ENCODE data around the gene PLEKHM1. TPM values are rescaled to one million over a fixed set of nuclear protein-coding genes. Genes with fewer than 3 reads are reported as not detected.

Gene PLEKHM1
- total and polyA plus RNA-seq, 2 donors (not counting 3 experiments of a cell fraction or from before 2014, with no cell fraction given) = 29.7 to 52.0 TPM

GRCh38 chr17:45402916-45403315 lies 87.6 kb downstream of the PLEKHM1 start:
- ChIA-PET CTCF (no interaction called here), POLR2A (no interaction called here)
- H3K4me2 ChIP-seq (ENCODE audit: insufficient read depth, low read length) = no peak overlapping the region
- no peaks in the 10 kb centered on the region for H3K79me2 ChIP-seq (ENCODE audit: control insufficient read depth, insufficient read depth, low read length)
- H3K4me3 ChIP-seq (replicated peaks in 1 of 3; ENCODE audit: insufficient read depth in 1 of 3, low read depth in 1 of 3, low read length in 3 of 3) = no peak overlapping the region
- dilution Hi-C loops (cut with MboI; ENCODE audit: extremely low pct_ligation_motif_present, low sequenced_read_pairs) (no loop called here), intact Hi-C loops (cut with micrococcal nuclease) (no loop called here)
- no TSS peak for BruUV-seq (replicated peaks)
- no peak overlapping the region for H3K27ac ChIP-seq (ENCODE audit: insufficient read depth, low read depth, low read length)
- H2AFZ ChIP-seq (ENCODE audit: low read depth, low read length) = no peak overlapping the region
- TF ChIP-seq MYC (IDR thresholded peaks at IDR 0.05; ENCODE audit: low read depth, low read length) (no peak), POLR2A (IDR thresholded peaks at IDR 0.05; ENCODE audit: low read depth, low read length) (no peak), JUN (IDR thresholded peaks at IDR 0.05; ENCODE audit: borderline replicate concordance, insufficient read depth, insufficient read length, low read depth) (no peak), CTCF (IDR thresholded peaks at IDR 0.05; ENCODE audit: extremely low read depth in 1 of 2, insufficient read depth in 1 of 2, low read depth in 1 of 2, low read length in 2 of 2) (no peak), POLR2AphosphoS5 (IDR thresholded peaks at IDR 0.05; ENCODE audit: insufficient read depth, low read depth, low read length) (no peak)
- TF ChIP-seq, protein P1, sequence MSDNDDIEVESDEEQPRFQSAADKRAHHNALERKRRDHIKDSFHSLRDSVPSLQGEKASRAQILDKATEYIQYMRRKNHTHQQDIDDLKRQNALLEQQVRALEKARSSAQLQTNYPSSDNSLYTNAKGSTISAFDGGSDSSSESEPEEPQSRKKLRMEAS (IDR thresholded peaks at IDR 0.05; ENCODE audit: insufficient read depth, insufficient read length) = no peak
- H3K9me1 ChIP-seq (replicated peaks; ENCODE audit: control insufficient read depth, extremely low read depth, insufficient read depth, low read length) = no peaks in the 10 kb centered on the region
- H3K27me3 ChIP-seq (ENCODE audit: control insufficient read depth in 2 of 2, insufficient read depth in 2 of 2, low read length in 2 of 2) = no peaks in the 10 kb centered on the region
- no peaks in the 10 kb centered on the region for H4K20me1 ChIP-seq (replicated peaks; ENCODE audit: control insufficient read depth, extremely low read depth, insufficient read depth, low read length)
- H3K36me3 ChIP-seq (ENCODE audit: control insufficient read depth in 2 of 2, extremely low read depth in 1 of 2, insufficient read depth in 2 of 2, low read length in 2 of 2) = peaks cover 0 to 27% of the 10 kb centered on the region in 2 experiments
- no peaks in the 10 kb centered on the region for H3K4me1 ChIP-seq (ENCODE audit: control insufficient read depth, extremely low read depth, insufficient read depth, low read length)
- DNase-seq (ENCODE audit: low read depth, low spot score) = no peak
- H3K9ac ChIP-seq (replicated peaks; ENCODE audit: extremely low read depth, insufficient read depth, low read length) = no peak overlapping the region
- H3K9me3 ChIP-seq (replicated peaks; ENCODE audit: control insufficient read depth, insufficient read depth, low read length) = no peaks in the 10 kb centered on the region
- FAIRE-seq = no peak

DNA sequence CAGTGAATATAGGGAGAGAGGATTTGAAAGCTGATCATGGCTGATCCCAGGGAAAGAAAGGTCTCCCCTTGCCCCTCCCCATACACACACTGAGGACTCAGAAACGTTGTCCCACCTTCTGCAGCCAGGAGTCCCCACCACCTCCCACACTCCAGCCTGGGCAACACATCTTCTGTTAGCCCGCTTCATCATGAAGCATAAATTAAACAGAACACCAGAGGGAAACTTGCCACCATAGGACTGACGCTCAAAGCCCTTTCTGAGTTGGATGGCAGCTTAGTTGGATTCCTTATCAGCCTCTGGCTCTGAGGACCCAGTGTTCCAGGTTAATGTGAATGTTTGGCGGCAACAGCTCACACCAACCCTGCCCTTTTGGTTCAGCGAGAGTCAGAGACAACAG lies 91.7 kb downstream of the PLEKHM1 start:
- CTCF ChIA-PET = interaction anchor here (0.9 to 1.0 kb wide), 2 partner anchors 14 to 433 kb away, joined by 3 read pairs; no protein-coding TSS in a partner anchor
- intact Hi-C loops (cut with micrococcal nuclease) = loop anchor here (10.0 kb wide), 1 partner anchor 436 kb away; no protein-coding TSS in a partner anchor
- dilution Hi-C loops (cut with MboI; ENCODE audit: extremely low pct_ligation_motif_present, low sequenced_read_pairs) = no loop called here
- H3K79me2 ChIP-seq (ENCODE audit: control insufficient read depth, insufficient read depth, low read length) = no peaks in the 10 kb centered on the region
- peaks cover 0 to 23% of the 10 kb centered on the region in 2 experiments for H3K36me3 ChIP-seq (ENCODE audit: control insufficient read depth in 2 of 2, extremely low read depth in 1 of 2, insufficient read depth in 2 of 2, low read length in 2 of 2)
- FAIRE-seq = no peak
- H3K9me3 ChIP-seq (replicated peaks; ENCODE audit: control insufficient read depth, insufficient read depth, low read length) = no peaks in the 10 kb centered on the region
- H3K27me3 ChIP-seq (ENCODE audit: control insufficient read depth in 2 of 2, insufficient read depth in 2 of 2, low read length in 2 of 2) = no peaks in the 10 kb centered on the region
- no peak overlapping the region for H3K9ac ChIP-seq (replicated peaks; ENCODE audit: extremely low read depth, insufficient read depth, low read length)
- no peaks in the 10 kb centered on the region for H3K9me1 ChIP-seq (replicated peaks; ENCODE audit: control insufficient read depth, extremely low read depth, insufficient read depth, low read length)
- no peak for DNase-seq (ENCODE audit: low read depth, low spot score)
- BruUV-seq (replicated peaks) = no TSS peak
- H3K4me1 ChIP-seq (ENCODE audit: control insufficient read depth, extremely low read depth, insufficient read depth, low read length) = no peaks in the 10 kb centered on the region
- H4K20me1 ChIP-seq (replicated peaks; ENCODE audit: control insufficient read depth, extremely low read depth, insufficient read depth, low read length) = no peaks in the 10 kb centered on the region
- POLR2A ChIA-PET = no interaction called here
- no peak overlapping the region for H3K4me2 ChIP-seq (ENCODE audit: insufficient read depth, low read length)
- no peak overlapping the region for H2AFZ ChIP-seq (ENCODE audit: low read depth, low read length)
- H3K4me3 ChIP-seq (replicated peaks in 1 of 3; ENCODE audit: insufficient read depth in 1 of 3, low read depth in 1 of 3, low read length in 3 of 3) = no peak overlapping the region
- no peak for TF ChIP-seq POLR2A (IDR thresholded peaks at IDR 0.05; ENCODE audit: low read depth, low read length)
- no peak for TF ChIP-seq POLR2AphosphoS5 (IDR thresholded peaks at IDR 0.05; ENCODE audit: insufficient read depth, low read depth, low read length)
- no peak for TF ChIP-seq MYC (IDR thresholded peaks at IDR 0.05; ENCODE audit: low read depth, low read length)
- TF ChIP-seq GATA2 (IDR thresholded peaks at IDR 0.05; ENCODE audit: insufficient read depth, insufficient read length, low read depth, low read length) = no peak
- no peak for TF ChIP-seq CTCF (IDR thresholded peaks at IDR 0.05; ENCODE audit: extremely low read depth in 1 of 2, insufficient read depth in 1 of 2, low read depth in 1 of 2, low read length in 2 of 2)
- no peak for TF ChIP-seq EZH2 (IDR thresholded peaks at IDR 0.05; ENCODE audit: borderline replicate concordance, low read depth, low read length, severe bottlenecking)
- TF ChIP-seq FOS (IDR thresholded peaks at IDR 0.05; ENCODE audit: borderline replicate concordance, insufficient read depth, low read length) = no peak
- TF ChIP-seq, protein P1 (IDR thresholded peaks at IDR 0.05; ENCODE audit: insufficient read depth, insufficient read length) = no peak
- no peak for TF ChIP-seq JUN (IDR thresholded peaks at IDR 0.05; ENCODE audit: borderline replicate concordance, insufficient read depth, insufficient read length, low read depth)
- no peak overlapping the region for H3K27ac ChIP-seq (ENCODE audit: insufficient read depth, low read depth, low read length)

All from endothelial cell of umbilical vein (primary cell).